Common myeloid progenitor, CD34-positive (primary cell): ENCODE data around the gene GNAZ.

Experiments used
- CTCF ChIA-PET: fragments of 350-600 bp; sonication (Branson Sonifier 250); formaldehyde crosslinking; loops from one replicate; lab custom pipeline; 2021; ENCODE audit warnings: antibody characterized with exemption; lab: Charles Lee
- POLR2A ChIA-PET: fragments of 350-600 bp; sonication (Branson Sonifier 250); formaldehyde crosslinking; loops from one replicate; lab custom pipeline; 2021; ENCODE audit warnings: antibody characterized with exemption; lab: Charles Lee
- DNase-seq, 3 donors: peaks; one replicate each; pipeline versions ENCODE4 v3.0.0 to v3.0.0-alpha.2; 2013
- H3K27ac ChIP-seq, 2 experiments: 1 replicate in 1 of 2; 2 replicates in 1 of 2; pipeline ENCODE4 v1.7.0; 2013; ENCODE audit warnings: inconsistent platforms in 2 of 2, low read length in 2 of 2, mild to moderate bottlenecking in 2 of 2, low read depth in 1 of 2, moderate library complexity in 1 of 2; ENCODE audit not compliant: severe bottlenecking in 2 of 2, insufficient read depth in 1 of 2, poor library complexity in 1 of 2
- H3K27me3 ChIP-seq, 5 experiments: replicated peaks in 2 of 5; 1 replicate in 3 of 5; 2 replicates in 2 of 5; pipeline versions ENCODE4 v1.6.1 to v1.7.0; 2013; ENCODE audit warnings: low read length in 4 of 5, mild to moderate bottlenecking in 2 of 5, moderate library complexity in 2 of 5, inconsistent platforms in 1 of 5; ENCODE audit not compliant: insufficient read depth in 5 of 5, control insufficient read depth in 4 of 5
- H3K36me3 ChIP-seq, 4 experiments: 1 replicate in 2 of 4; 2 replicates in 2 of 4; pipeline versions ENCODE4 v1.6.1 to v1.7.0; 2013; ENCODE audit warnings: low read length in 3 of 4, control low read depth in 1 of 4, mild to moderate bottlenecking in 1 of 4; ENCODE audit not compliant: control insufficient read depth in 4 of 4, insufficient read depth in 4 of 4
- H3K4me1 ChIP-seq, 4 experiments: 1 replicate in 3 of 4; 2 replicates in 1 of 4; pipeline versions ENCODE4 v1.6.1 to v1.7.1; 2013; ENCODE audit warnings: low read length in 3 of 4, mild to moderate bottlenecking in 3 of 4, control low read depth in 1 of 4, inconsistent platforms in 1 of 4, moderate library complexity in 1 of 4; ENCODE audit not compliant: control insufficient read depth in 4 of 4, insufficient read depth in 4 of 4; ENCODE audit errors: control extremely low read depth in 1 of 4
- H3K4me3 ChIP-seq, 7 experiments: 1 replicate in 4 of 7; 2 replicates in 3 of 7; pipeline versions ENCODE4 v1.5.1 to v1.7.0; 2013; ENCODE audit warnings: mild to moderate bottlenecking in 7 of 7, low read length in 6 of 7, moderate library complexity in 6 of 7, inconsistent platforms in 2 of 7, low read depth in 2 of 7, control low read depth in 1 of 7; ENCODE audit not compliant: insufficient read depth in 4 of 7, control insufficient read depth in 1 of 7; ENCODE audit errors: extremely low read depth in 1 of 7
- H3K9me3 ChIP-seq, 5 experiments: 1 replicate in 4 of 5; 2 replicates in 1 of 5; pipeline versions ENCODE4 v1.6.1 to v1.7.1; 2013; ENCODE audit warnings: low read length in 4 of 5, mild to moderate bottlenecking in 2 of 5, inconsistent platforms in 1 of 5, low read depth in 1 of 5, moderate library complexity in 1 of 5; ENCODE audit not compliant: control insufficient read depth in 4 of 5, insufficient read depth in 2 of 5; ENCODE audit errors: control extremely low read depth in 1 of 5
- WGBS: methylation state at CpG from one replicate; pipeline ENCODE4 v1.1.5; 2013; ENCODE audit not compliant: insufficient coverage; 5-methylcytosine and 5-hydroxymethylcytosine counted together

GNAZ gene

GRCh38 chr22:23029521-23030228 lies 40.6 kb upstream of the GNAZ start:
- no peak for DNase-seq
- Histone ChIP-seq H3K27ac (no peak overlapping the region), H3K4me1 (no peaks in the 10 kb centered on the region), H3K4me3 (no peak overlapping the region), H3K36me3 (no peaks in the 10 kb centered on the region), H3K9me3 (no peaks in the 10 kb centered on the region), H3K27me3 (peaks cover 0 to 2% (median 0%) of the 10 kb centered on the region in 5 experiments)
- POLR2A ChIA-PET, result no interaction called here
- CTCF ChIA-PET, result no interaction called here
- 97% methylated on average over 7 of the region's 9 CpGs for WGBS

GRCh38 chr22:23031381-23031780 lies 38.9 kb upstream of the GNAZ start:
- Histone ChIP-seq H3K27me3 (peaks cover 0 to 2% (median 0%) of the 10 kb centered on the region in 5 experiments), H3K4me3 (no peak overlapping the region), H3K4me1 (no peaks in the 10 kb centered on the region), H3K36me3 (no peaks in the 10 kb centered on the region), H3K9me3 (no peaks in the 10 kb centered on the region), H3K27ac (no peak overlapping the region)
- ChIA-PET POLR2A (no interaction called here), CTCF (interaction anchor here (1.3 kb wide), 1 partner anchor 102 kb away, joined by 3 read pairs; no protein-coding TSS in a partner anchor)
- WGBS, result 72% methylated on average over 3 of the region's 4 CpGs
- DNase-seq, result no peak

GRCh38 chr22:23031786-23032185 lies 38.5 kb upstream of the GNAZ start:
- POLR2A ChIA-PET, result no interaction called here
- H3K36me3 ChIP-seq, result no peaks in the 10 kb centered on the region
- H3K9me3 ChIP-seq, result no peaks in the 10 kb centered on the region
- peaks cover 0 to 3% (median 0%) of the 10 kb centered on the region in 4 experiments for H3K4me1 ChIP-seq
- no peak for DNase-seq
- CTCF ChIA-PET, result interaction anchor here (1.3 kb wide), 1 partner anchor 102 kb away, joined by 3 read pairs; no protein-coding TSS in a partner anchor
- H3K27ac ChIP-seq, result no peak overlapping the region
- peaks cover 0 to 2% (median 0%) of the 10 kb centered on the region in 5 experiments for H3K27me3 ChIP-seq
- H3K4me3 ChIP-seq, result no peak overlapping the region
- WGBS, result 88% methylated on average over 1 of the region's 1 CpG

GRCh38 chr22:23032658-23033057 lies 37.7 kb upstream of the GNAZ start:
- H3K4me3 ChIP-seq, result no peak overlapping the region
- no peaks in the 10 kb centered on the region for H3K9me3 ChIP-seq
- POLR2A ChIA-PET, result no interaction called here
- peaks cover 0 to 4% (median 0%) of the 10 kb centered on the region in 4 experiments for H3K4me1 ChIP-seq
- DNase-seq, result no peak
- WGBS, result 100% methylated on average over 1 of the region's 4 CpGs
- CTCF ChIA-PET, result interaction anchor here (1.3 kb wide), 1 partner anchor 101 kb away, joined by 3 read pairs; no protein-coding TSS in a partner anchor
- H3K27me3 ChIP-seq, result peaks cover 0 to 2% (median 0%) of the 10 kb centered on the region in 5 experiments
- H3K27ac ChIP-seq, result no peak overlapping the region
- H3K36me3 ChIP-seq, result no peaks in the 10 kb centered on the region

GRCh38 chr22:23033116-23033905 lies 37.0 kb upstream of the GNAZ start:
- 100% methylated on average over 6 of the region's 6 CpGs for WGBS
- H3K27ac ChIP-seq, result no peak overlapping the region
- no peak for DNase-seq
- H3K4me3 ChIP-seq, result no peak overlapping the region
- no peaks in the 10 kb centered on the region for H3K9me3 ChIP-seq
- H3K27me3 ChIP-seq, result peaks cover 0 to 2% (median 0%) of the 10 kb centered on the region in 5 experiments
- peaks cover 0 to 4% (median 0%) of the 10 kb centered on the region in 4 experiments for H3K4me1 ChIP-seq
- no peaks in the 10 kb centered on the region for H3K36me3 ChIP-seq
- POLR2A ChIA-PET, result interaction anchor here (0.6 kb wide), 1 partner anchor 443 kb away, joined by 3 read pairs; no protein-coding TSS in a partner anchor
- CTCF ChIA-PET, result no interaction called here

GRCh38 chr22:23034621-23035556 lies 35.4 kb upstream of the GNAZ start:
- WGBS, result 91% methylated on average over 7 of the region's 10 CpGs
- no peak for DNase-seq
- no peaks in the 10 kb centered on the region for H3K9me3 ChIP-seq
- H3K4me3 ChIP-seq, result no peak overlapping the region
- peaks cover 0 to 4% (median 0%) of the 10 kb centered on the region in 4 experiments for H3K4me1 ChIP-seq
- no peak overlapping the region for H3K27ac ChIP-seq
- H3K27me3 ChIP-seq, result peaks cover 0 to 2% (median 0%) of the 10 kb centered on the region in 5 experiments
- H3K36me3 ChIP-seq, result no peaks in the 10 kb centered on the region
- ChIA-PET CTCF (interaction anchor here (1.1 kb wide), 1 partner anchor 75 kb away, joined by 3 read pairs; no protein-coding TSS in a partner anchor), POLR2A (no interaction called here)
